Measurements from ENCODE around the gene FKBP1B.
"Not testable (repeated sequence)": the region's sequence is repeated elsewhere in the genome, so short reads cannot be mapped to it uniquely, and the experiment has no call there.

The FKBP1B gene

GRCh38 chr2:24049485-24050021, at the start of gene FKBP1B:
TSS of gene FKBP1B (plus strand) at chr2:24049741. CDS start at chr2:24049850, 109 bp downstream.
- peak; percentile 34 for DNase-seq (ENCODE audit: low read depth)

- DNase-seq (ENCODE audit: low read depth) = no peak
These were observed 41.8 kb upstream of the FKBP1B start for GRCh38 chr2:24007693-24008092.

DNA sequence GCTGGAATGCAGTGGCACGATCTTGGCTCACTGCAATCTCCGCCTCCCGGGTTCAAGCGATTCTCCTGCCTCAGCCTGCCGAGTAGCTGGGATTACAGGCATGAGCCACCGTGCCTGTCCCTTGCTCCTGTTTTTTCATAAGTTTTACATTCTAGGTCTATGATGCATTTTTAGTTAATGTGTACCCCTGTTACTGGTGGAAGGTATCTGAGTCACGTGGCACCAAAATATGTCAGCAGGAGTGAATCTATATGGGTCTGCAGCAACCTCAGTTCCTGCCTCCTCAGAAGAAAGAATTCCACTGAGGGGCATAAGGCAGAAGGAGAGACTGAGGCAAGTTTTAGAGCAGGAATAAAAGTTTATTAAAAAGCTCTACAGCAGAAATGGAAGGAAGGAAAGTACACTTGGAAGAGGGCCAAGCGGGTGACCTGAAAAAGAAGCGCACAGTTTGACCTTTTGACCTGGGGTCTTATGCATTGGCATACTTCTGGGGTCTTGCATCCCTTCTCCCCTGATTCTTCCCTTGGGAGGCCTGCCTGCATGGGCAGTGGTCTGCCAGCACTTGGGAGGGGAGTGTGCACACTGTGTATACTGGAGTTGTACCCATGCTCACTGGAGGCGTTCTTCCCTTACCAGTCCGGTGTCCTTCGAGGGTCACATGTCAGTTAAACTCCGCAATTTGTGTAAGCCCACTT, 40.7 kb upstream of the FKBP1B start:
- no peak for DNase-seq (ENCODE audit: low read depth)

GRCh38 chr2:24009367-24009679, 40.2 kb upstream of the FKBP1B start:
- DNase-seq (ENCODE audit: low read depth) = no peak

DNA sequence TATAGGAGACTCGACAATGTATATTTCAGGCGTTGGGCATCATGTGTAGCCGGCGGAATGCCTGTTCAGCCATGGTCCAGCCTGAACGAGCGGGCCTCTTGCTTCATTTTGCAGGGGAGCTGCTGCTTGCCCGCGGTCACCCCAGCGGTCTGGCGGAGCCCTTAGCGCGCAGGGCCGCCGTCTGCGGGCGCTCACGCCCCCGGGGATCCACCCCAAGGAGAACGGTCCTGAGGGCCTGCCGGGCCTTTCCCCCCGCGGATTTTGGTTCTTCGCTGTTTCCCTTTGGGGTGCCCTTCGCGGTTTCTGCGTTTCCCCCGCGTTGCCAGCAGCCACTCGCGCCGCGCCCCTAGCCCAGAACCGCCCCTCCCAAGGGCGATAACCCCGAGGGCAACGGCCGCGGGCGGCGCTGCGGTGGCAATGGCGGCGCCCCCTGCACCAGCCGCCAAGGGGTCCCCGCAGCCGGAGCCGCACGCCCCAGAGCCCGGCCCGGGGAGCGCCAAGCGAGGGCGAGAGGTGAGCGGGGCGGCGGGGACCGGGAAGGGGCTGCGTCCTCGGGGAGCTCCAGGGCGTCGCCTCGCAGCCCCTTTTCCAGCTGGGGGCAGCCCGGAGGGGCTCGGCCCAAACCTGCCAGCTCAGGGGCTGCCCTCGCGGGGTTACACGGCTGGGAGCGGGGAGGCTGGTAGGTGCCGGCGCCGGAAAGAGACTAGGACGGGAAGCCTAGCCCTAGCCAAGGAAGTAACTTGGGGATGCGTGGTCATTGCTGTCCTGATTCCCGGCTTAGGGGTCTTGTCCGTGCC, 39.7 kb upstream of the FKBP1B start, which contains the start of gene MFSD2B:
TSS of gene MFSD2B (plus strand) at position 406 of the 797 bp plus-strand sequence. CDS start at position 418, 12 bp downstream.
- DNase-seq (ENCODE audit: low read depth) = no peak

GRCh38 chr2:24010477-24011249, 38.9 kb upstream of the FKBP1B start:
- DNase-seq (ENCODE audit: low read depth) = no peak

DNA sequence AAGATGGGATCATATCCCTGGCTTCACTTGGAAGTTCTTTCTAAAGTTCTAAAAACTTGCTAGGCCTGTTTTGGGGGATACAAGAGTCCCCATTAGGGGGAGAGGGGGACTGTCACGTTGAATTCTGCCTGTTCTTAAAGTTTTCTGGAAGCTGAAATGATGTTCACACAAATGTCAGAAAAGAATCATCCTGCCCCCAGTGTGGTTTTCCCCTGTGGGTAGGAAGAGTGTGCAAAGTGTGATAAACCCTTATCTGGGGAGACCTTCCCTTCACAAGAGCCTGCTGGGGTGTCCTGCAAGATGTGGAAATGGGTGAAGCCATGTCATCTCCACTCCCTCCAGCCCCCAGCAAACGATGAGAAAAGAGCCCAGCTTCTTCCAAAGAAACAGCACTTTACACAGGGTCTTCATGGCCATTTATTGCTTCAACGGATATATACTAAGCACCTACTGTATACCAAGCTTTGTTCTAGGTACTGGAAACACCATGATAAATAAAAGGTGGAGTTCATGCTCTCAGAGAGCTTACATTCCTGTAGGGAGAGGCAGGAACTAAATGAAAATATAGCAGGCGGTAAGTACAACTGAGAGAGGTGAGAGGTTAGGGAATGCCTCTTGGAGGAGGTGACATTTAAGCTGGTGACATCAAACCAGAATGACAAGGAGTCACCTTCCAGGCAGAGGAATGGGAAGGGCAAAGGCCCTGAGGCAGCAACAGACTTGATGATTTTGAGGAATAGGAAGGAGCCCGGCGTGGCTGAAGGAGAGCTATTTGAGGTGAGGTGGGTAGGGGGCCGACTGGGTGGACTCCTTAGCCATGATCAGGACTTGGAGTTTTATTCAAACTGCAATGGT, 38.1 kb upstream of the FKBP1B start:
- DNase-seq (ENCODE audit: low read depth) = no peak

DNA sequence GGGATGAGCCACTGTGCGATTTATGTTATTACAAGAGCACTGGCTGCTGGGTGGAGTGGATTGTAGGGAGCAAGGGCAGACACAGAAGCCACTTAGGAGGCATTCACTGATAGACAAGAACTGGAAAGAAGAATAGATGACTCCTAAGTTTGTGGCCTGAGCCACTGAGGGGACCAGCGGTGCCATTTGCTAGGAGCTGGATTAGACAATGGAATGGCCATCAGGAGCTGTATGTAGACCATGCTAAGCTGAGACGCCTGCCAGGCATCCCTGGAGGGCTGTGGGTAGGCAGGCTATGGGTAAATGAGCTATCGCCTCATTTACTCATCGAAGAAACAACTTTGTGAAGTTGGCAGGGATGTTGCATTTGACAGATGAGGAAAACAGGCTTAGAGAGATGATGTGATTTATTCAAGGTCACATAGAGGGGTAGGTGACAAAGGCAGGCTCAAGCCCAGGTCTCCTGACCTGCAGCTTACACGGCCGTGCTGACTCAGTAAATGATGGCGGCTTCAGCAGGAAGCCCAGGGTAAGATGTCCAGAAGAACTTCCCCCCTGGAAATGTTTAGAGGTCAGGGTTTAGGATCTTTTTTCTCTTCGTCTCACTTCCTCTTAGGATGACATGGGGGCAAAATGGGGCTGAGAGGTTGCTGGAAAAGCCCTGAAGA, 36.9 kb upstream of the FKBP1B start:
- no peak for DNase-seq (ENCODE audit: low read depth)

DNA sequence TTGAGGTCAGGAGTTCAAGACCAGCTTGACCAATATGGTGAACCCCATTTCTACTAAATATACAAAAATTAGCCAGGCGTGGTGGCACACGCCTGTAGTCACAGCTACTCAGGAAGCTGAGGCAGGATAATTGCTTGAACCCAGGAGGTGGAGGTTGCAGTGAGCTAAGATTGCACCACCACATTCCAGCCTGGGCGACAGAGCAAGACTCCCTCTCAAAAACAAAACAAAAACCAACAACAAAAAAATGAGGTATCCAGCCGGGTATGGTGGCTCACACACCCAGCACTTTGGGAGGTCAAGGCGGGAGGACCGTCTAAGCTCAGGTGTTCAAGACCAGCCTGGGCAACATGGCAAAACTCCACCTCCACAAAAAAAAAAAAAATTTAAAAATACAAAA, 34.6 kb upstream of the FKBP1B start:
- DNase-seq (ENCODE audit: low read depth) = not testable (repeated sequence)

- no peak for DNase-seq (ENCODE audit: low read depth)
These were observed 33.8 kb upstream of the FKBP1B start for GRCh38 chr2:24015562-24016375.

GRCh38 chr2:24016376-24016761, 33.2 kb upstream of the FKBP1B start:
- DNase-seq (ENCODE audit: low read depth) = no peak

GRCh38 chr2:24016853-24017703, 32.5 kb upstream of the FKBP1B start:
- DNase-seq (ENCODE audit: low read depth) = no peak

DNA sequence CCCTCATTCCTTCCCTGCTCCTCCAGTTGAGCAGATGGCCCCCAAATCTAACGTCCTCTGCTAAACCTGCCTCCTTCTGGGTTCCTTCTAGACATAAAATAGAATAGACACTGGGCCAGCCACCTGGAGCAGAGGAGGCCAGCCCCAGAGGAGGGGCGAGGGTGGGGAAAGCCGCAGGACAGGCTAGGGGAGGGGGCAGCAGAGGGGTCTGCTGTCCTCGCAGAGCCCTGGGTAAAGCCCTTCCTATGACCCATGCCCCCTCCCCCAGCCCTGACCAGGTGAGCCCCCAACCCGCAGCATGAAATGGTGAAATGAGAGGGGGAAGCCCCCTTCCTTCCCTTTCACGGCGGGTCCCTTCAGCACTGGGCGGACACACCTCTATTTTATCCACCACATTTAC, 31.8 kb upstream of the FKBP1B start:
- no peak for DNase-seq (ENCODE audit: low read depth)

- DNase-seq (ENCODE audit: low read depth) = no peak
These were observed 31.3 kb upstream of the FKBP1B start for GRCh38 chr2:24018241-24018640.

DNA sequence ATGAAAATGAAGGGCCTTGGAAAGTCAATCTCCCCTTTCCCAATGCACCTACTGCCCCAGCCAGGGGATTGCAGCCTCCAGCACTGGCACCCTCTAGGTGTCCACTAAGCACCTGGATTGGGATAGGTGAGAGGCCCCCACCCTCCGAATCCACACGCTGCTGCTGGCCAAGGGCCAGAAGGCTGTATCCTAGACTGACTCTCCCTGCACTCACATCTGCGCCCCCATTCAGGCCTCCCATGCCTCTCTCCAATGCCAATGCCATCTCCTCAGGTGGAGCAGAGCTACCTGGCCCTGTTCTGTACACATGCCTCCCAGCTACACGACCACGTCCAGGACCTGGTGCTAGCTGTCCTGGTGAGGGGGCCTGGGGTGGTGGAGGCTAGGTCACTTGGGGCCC, 29.8 kb upstream of the FKBP1B start:
- DNase-seq (ENCODE audit: low read depth) = no peak

DNA sequence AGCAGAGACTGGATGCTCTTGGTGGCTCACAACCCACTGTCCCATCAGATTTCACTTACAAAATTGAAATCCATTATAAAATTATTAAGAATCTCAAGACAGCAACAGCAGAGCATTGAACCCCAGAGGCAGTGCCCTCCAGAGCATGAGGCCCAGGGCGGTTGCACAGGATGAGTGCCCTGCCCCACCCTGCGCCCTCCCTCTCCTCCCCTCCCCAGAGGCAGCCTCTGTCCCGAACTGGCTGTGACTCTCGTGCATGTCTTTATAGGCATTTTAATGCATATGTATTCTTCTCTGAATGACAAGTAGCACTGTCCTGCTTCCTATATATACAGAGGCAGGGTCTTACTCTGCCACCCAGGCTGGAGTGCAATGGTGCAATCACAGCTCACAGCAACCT, 29.3 kb upstream of the FKBP1B start:
- DNase-seq (ENCODE audit: low read depth) = no peak

DNA sequence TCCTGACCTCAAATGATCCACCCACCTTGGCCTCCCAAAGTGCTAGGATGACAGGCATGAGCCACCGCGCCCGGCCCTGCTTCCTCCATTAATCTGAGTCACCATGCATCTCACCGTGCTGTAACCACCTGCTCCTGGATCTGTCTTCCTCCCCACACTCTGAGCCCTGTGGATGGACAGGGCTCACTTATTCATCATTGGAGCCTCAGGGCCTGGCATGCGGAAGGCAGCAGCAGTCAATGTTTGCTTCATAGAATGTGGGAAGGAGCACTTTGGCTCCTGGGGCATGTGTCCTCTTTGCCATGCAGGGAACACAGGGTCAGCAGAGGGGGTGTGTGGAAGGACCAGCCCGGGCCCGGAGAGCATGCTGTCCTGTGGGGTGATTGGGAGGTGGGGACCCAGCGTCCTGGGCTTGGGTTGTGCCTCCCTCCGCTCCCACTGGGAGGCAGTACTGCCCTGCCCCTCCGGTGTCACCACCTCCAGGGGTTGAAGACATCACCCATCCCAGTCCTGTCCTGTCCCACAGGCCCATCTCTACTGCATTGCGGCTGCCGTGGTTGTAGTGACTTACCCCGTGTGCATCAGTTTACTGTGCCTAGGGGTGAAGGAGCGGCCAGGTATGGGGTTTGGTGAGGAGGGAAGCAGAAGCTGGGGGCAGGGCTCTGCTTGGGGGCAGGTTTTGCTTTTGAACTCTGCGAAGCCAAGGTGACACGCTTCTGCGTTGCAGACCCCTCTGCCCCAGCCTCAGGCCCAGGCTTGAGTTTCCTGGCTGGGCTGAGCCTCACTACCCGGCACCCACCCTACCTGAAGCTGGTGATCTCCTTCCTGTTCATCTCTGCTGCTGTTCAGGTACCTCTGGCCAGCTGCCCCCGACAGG, 28.2 kb upstream of the FKBP1B start:
- no peak for DNase-seq (ENCODE audit: low read depth)

DNA sequence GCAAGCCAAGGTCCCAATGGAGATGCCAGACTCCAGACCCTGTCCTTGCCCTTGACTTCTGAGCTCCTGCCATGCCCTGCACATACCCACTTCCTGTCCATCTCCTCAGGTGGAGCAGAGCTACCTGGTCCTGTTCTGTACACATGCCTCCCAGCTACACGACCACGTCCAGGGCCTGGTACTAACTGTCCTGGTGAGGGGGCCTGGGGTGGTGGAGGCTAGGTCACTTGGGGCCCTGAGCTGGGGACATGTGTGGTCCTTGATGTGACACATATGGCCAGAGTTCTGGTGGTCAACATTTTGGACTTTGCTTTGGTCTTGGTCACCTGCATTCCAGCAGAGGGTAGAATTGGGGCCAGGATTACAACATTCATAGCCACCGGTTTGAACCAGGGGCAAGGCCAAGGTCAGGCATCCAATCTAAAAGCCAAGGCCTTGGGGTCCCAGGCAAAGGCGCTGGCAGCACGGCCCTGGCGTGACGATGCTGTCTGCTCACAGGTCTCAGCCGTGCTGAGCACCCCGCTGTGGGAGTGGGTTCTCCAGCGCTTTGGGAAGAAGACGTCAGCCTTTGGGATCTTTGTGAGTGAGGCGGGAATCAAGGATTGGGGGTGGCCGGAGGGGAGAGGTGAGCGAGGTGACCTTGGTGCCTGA, 27.1 kb upstream of the FKBP1B start:
- no peak for DNase-seq (ENCODE audit: low read depth)
